ENCODE data around the gene KIAA0753.

GRCh38 chr17:6686026-6686425, 45.5 kb upstream of the KIAA0753 start:
- TF ChIP-seq, protein P1, sequence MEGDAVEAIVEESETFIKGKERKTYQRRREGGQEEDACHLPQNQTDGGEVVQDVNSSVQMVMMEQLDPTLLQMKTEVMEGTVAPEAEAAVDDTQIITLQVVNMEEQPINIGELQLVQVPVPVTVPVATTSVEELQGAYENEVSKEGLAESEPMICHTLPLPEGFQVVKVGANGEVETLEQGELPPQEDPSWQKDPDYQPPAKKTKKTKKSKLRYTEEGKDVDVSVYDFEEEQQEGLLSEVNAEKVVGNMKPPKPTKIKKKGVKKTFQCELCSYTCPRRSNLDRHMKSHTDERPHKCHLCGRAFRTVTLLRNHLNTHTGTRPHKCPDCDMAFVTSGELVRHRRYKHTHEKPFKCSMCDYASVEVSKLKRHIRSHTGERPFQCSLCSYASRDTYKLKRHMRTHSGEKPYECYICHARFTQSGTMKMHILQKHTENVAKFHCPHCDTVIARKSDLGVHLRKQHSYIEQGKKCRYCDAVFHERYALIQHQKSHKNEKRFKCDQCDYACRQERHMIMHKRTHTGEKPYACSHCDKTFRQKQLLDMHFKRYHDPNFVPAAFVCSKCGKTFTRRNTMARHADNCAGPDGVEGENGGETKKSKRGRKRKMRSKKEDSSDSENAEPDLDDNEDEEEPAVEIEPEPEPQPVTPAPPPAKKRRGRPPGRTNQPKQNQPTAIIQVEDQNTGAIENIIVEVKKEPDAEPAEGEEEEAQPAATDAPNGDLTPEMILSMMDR (IDR thresholded peaks at IDR 0.05) = no peak
- TF ChIP-seq POLR2A (IDR thresholded peaks at IDR 0.05) = no peak

All from Peyer's patch (tissue), 4 donors.